NCI-H226 (cell line): ENCODE results near the gene LGR4.
A peak's percentile ranks its signal among the peaks of the same experiment; 100 is the strongest.

ENCODE experiments used
- DNase-seq: peaks from one replicate; pipeline ENCODE4 v3.0.0-alpha.2; 2015

LGR4 gene

DNA sequence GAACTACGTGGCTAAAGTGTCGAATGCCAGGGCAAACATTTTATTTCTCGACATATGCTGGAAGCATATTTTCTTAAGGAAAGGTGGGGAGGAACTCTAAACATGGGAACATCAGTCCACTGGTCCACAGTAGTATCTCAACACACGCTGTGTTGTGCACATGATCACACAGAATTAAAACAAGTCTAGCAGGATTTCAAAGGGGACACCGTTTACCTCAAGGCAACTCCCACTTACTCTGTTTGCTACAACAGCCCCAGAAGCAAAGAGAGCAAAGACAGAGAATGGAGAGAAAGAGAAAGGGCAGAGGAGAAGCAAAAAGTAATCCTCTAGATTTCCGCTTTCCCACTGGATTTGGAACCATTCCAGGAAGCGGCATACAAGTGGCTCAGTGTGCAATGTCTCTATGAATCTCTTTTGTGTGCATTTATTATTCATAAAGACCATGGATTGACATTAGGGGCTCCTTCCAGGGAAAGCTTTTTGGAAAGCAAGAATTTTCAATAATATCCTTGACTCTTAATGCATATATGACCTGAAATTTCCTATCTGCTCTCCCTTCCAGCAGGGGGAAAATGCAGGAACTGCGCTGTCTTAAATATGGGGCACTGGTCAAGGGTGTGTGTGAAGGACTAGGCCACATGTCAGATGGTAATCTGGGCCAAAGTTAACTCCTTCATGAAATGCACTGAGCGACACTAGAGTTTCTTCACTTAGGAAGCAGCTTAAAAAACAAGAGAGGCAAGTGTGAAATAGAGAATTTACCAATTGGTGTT lies 74.8 kb downstream of the LGR4 start:
- no peak for DNase-seq

DNA sequence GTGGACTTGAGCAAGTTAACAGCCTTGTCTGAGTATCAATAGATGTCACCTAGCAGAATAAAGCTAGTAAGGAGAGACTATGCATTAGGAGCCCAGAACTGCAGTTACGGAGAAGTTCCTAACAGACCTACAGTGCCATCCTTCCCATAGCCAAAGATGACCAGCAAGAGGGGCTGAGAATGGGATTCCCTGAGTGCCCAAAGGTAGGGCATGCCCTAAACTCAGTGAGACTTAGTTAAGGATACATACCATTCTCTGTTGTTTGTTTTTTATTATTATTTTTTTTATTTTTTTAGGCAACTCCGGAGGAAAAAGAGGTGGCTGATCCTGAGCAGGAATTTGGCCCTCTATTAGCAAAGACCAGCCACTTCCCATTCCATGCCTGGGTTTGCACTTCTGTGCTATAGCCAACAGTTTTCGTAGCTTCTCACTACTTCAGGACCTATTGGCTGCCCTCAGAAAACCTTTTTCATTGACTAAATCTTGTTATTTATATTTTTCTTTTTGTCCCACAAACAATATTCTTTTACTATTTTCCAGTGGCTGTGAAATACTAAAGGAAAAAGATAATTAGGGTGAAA lies 76.2 kb downstream of the LGR4 start:
- DNase-seq, result no peak

DNA sequence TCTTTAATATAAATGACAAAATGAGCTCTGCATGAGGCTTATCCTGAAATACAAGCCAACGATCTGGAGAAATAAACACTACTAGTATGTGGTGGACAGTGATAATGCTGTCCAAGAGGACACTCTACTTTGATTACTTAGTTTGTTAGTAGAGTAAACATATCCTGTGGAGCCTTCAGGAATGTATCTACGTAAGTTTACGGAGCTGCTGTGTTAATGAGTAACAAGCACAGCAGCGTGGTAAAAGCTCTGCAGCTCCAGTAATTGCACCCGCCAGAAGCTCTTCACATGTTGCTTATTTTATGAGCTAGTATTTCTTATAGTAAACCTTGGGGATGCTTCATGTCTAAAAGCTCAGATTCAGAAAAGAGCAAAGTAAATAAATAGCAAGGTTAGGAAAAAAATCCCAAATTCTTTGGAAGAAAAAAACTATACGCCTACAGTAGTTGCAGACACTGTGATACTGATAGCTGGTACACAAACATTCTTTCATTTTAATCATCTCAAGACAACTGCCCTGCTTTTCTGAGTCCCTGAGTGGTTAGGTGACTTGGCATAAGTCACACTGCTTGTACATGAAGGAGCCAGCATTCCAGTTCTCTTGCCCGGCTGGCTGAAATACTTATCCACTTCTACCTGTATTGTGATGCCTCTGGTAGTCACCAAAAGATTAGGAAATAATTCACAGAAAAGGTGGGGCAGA lies 76.9 kb downstream of the LGR4 start:
- DNase-seq, result no peak

DNA sequence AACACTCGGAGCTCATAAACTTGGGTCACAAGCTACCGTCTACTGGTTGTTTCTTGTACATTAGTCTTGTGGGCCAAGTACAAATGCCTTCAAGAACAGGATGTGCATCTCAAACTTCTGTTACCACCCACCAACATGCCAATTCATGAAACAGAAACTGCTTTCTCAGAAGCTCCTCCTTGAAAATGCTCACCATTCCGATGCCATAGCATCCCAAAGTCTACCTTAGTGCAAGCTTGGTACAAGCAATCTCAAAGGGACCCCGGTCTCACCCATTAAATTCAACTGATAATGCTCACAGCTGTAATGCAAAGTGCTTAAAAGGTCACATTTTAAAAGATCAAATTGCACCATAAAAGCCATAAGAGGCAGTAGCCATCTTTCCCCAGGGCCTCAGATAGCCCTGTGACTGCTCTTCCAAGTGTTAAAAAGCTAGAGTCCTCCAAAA lies 77.8 kb downstream of the LGR4 start:
- DNase-seq, result no peak

DNA sequence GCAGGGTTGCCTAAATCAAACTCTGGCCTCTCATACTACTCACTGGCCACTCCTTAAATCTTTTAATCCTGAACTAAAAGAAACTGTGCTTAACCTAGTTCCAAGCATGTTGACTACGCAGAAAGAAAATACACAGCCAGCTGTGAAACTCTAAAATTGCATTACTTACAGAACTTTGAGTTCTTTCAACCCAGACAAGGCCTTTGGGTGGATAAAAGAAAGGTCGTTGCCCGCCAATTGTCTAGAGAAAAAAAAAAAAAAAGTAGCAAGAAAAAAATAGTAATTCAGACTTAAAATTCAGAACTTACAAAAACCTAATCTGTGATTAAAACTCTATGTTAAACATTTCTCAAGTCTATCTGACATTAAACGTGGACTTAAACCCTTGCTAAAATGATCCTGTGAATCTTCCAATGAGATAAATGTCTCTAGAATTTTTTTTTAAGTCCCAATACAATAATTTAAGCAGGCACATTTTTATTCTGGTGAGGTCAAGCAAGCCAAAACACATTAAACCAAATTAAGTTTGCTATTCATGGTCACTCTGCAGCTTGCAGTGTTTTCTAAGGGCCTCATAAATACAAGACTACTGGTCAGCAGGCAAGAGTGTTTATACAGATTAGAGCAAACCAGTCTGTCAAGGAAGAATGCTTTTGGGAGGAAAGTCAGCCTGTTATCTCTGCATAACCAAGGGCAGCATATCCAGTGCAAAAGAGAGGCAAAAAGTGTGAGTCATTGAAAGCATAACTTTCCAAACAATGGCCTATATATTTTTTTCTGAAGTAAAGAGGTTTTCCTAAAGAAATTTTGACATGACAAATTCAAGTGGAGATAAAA lies 80.1 kb downstream of the LGR4 start:
- peak; percentile 90 for DNase-seq

DNA sequence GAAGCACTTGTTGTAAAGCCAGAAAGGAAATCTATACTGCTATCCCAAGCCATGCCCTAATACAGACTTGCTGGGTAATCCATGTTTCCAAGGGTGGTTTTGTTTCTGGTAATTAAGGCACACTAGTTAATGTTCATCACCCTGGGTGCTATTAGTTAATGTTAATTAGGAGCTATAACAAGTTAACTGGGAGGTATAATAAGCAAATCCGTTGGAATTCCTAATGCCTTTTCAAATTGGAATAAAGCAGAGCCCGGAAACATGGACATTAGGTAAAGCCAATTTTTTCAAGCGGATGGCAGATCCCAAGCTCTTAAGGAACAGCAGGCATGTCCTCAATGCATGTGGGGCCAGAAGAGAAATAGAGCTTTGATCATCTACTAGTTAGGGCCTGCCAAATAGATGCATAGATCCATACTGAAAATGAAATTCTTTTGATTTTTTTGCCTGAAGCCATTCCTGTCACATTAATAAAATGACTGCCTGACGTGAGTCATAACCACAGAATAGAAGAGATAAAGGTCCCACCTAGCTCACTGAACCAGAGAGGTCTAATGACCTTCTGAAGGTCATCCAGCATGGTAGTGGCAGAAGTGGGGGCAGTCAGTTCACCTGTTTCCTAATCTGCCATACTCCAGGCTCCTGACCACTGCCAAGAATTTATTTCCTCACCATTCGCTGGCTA lies 81.1 kb downstream of the LGR4 start:
- DNase-seq, result peak; percentile 31

DNA sequence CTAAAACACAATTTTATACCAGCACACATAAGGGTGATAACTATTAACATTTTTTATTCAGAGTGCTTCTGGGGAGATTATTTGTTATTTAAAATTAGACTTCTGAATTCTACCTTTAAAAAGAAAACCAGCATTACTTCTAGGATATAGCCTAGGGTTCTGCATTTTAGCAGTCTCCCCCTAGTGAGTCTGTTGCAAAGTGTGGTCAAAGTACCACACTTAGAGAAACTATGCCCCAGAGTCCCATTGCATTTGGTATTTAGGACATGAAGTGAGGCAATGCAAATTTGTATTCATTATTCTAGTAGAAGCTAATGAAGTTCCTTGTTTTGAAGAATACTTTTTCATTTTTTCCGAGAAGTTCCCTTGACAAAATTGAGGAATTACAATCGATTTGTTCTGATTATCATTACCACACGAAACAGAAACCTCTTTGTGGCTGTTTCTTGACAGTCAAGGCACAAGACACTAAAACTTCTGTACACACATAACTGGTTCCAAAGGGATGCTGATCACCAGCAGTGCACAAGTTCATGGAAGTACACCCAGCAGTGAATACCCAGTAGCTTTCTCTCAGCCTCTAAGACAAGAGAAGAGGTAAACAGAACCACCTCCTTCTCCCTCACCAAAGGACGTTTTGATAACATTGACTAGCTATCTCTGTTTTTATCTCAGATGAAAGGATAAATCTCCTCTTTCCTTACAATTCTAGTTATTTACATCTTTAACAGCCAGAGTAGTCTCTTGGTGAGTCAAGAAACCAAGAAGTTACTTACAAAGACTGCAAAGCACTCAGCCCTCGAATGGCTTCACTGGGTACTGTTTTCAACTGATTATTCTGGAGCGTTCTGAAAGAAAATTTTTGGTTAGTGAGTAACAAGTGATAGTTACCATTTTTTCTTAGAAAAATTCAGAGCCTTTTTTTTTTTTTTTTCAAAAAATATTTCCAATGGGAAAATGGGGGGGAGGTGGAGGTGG lies 82.0 kb downstream of the LGR4 start:
- peak; percentile 46 for DNase-seq

DNA sequence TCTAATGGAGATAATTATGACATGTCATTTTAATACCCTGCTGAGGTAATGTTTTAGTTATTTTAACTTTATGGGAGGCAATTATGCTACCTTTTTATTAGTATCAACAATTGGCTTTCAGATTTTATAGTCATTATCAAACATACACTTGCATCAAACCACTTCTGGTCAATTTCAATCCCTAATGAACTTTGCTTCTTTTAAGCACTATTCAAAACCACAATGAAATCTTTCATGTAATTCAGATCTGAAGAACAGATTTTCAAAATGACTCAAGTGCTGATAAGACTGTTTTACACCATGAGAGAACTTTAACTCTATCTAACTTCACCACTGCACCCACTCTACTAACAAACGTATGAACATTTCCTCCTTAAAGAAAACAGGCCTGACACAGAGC lies 83.7 kb downstream of the LGR4 start:
- peak; percentile 43 for DNase-seq

DNA sequence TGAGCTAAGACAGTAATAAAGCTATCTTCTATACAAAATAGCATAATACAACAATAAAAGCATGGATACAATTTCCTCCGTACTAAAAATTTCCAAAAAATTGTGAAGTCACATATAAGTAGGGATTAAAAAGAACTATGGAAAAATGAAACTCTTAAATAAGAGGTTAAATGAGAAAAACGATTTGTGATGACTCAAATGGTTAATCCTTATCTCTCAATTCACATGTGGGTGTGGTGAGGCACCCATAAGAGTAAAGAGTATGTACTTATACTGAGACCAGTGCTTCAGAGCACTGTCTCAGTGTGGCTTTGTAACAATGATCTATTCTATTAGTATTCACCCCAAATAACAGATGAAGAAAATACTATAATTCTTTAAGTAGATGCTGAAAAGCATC lies 84.6 kb downstream of the LGR4 start:
- DNase-seq, result no peak

DNA sequence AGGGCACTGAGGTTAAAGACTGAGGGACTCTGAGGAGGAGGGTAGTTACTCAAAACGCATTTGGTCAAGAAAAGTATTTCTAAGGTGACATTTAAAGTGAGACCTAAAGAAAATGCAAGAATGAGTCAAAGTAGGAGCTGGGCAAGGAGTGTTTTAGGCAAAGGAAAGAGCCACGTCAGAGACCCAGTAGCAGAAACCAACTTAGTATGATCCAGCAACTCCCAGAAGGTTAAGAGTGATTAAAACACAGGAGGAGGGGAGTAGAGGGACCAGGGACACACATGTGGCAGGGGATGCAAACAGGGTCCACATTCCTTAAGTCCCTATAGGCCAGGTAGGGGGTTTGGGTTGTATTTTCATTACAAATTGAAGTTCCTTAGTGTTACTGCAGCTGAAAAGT lies 85.2 kb downstream of the LGR4 start:
- no peak for DNase-seq

DNA sequence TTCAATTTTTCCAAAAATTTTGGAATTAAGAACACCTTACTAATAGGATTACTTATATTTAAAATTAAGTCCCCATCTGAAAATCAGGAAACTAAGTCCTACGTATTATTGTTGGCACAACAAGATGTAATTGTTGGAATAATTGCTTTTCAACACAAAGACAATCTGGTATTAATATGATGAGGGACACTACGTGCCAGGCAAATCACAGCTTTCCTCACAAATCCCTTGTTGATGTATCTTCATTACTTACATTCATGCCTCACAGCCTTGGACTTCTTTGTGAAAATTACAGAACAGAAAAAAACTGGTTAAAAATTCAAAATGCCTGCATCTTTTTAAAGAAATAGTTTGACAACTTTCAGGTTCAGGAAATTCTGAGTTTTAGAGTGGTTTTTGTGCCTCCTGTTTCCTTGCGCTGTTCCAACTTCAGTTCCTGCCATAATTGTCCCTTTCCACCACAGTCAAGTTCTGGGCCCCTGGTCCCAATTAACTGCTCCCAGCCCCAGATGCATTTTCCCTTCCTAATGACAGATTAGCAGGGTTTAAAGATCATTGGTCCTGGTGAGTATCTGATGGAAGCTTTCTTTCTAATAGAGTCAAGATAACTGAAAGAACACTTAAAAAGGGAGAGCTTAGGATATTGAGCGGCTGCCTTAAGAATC lies 86.3 kb downstream of the LGR4 start:
- DNase-seq, result no peak

DNA sequence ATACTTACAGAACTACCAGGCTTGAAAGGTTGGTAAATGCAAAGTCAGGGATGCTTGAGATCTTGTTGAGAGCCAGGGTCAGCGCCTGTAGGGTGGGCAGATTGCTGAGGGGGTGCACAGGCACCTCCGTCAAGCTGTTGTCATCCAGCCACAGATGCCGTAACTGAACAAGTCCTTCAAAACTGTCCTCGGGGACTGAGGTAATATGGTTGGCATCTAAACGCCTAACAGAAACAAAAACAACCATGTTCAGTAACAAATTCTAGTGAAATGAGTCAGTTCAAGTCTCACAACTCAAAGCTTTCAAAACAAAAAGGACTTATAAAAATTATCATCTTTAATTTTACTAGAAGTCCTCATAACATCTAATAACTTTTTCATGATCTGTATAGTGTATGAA lies 87.3 kb downstream of the LGR4 start:
- DNase-seq, result no peak

DNA sequence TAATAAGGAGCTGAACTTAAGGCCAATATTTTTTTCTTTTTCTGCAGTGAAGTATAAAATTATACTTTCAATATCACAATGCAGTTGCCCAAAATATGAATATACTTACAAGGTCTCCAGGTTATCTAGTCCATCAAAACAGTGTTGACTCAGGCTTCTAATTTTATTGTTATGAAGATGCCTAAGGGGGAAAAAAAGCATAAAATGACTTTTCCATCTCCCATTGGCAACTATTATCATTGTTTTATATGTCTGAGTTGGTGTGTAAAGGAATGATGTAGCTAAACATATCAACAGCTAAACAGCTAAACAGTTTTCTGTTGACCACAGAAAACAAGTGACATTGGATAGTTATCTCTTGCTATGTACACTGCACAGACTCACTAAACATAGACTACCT lies 88.4 kb downstream of the LGR4 start:
- no peak for DNase-seq

DNA sequence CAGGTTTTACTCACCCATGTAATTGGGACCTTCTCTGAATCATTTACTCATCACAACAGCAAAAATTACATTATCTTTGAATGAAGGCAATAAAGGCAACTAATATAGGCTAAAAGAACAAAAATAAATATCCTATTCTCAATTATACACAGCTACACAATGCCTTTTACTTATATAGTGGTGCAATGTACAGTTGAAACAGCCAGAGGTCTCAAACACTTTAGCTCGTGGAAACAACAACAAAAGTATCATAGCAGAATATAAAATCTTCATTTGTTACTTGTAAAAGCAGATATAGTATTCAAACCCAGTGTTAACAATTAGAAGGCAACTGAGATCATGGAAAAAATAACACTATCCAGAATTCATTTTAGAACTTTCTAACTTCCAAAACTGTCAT lies 88.9 kb downstream of the LGR4 start:
- no peak for DNase-seq

DNA sequence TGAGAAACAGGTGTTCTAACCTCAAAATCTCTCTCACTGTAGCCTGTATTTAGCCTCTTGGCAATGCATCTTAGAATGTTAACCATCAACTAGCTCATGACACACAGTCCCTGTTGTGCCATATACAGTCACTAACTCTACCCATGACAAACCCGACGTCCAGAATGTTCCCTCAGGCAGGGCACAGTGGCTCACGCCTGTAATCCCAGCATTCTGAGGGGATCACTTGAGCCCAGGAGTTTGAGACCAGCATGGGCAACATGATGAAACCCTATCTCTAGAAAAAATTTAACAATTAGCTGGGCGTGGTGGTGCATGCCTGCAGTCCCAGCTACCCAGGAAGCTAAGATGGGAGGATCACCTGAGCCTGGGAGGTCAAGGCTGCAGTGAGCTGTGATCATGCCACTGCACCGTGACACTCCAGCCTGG lies 91.3 kb downstream of the LGR4 start:
- DNase-seq, result no peak

DNA sequence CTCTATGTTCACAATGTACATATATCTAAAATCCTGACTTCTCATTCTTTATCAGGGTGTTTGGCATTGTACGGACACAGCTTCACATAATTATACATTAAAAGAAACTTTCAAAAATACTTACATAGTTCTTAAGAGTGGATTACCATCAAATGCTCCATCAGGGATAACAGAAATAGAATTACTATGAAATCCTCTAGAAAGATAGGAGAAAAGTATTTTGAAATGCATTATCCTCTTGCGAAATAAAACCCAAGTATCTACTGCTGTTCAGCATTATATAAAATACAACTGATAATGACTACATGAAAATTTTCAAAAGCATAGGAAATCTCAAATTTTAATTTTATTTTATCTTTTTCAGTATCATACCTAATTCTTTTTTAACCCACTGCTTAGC lies 91.8 kb downstream of the LGR4 start:
- DNase-seq, result no peak

DNA sequence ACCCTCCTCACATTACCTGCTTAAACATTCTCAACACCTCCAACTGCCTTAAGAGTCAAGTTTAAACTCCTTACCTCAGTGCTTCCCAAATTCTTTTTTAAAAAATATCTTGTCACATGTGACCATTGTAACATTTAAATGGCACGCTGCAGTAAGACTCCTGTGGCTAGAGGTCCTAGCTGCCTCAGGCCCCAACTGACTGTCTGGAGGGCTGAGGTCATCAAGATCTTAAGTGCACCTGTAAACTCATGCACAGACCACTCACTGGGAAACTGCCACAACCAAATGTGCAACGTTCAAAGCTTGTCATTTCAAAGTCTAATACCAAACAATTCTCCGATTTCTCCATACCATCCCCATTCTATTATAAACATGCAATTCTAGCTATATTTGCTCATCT lies 93.1 kb downstream of the LGR4 start:
- DNase-seq, result no peak

DNA sequence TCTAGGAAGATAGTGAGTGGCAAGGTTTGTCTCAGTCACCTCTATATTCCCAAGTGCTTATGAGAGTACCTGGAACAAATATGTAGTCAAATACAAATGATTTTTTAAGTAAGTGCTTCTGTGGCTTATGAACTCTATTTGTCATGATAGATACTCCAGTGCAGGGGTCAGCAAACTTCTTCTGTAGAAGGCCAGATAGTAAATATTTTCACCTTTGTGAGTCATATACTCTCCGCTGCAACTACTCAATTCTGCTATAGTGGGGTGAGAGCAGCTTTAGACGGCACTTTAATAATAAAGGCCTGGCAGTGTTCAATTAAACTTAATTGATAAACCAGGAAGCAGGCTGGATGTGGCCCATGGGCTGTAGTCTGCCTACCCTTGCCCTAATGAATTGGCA lies 97.2 kb downstream of the LGR4 start:
- no peak for DNase-seq

DNA sequence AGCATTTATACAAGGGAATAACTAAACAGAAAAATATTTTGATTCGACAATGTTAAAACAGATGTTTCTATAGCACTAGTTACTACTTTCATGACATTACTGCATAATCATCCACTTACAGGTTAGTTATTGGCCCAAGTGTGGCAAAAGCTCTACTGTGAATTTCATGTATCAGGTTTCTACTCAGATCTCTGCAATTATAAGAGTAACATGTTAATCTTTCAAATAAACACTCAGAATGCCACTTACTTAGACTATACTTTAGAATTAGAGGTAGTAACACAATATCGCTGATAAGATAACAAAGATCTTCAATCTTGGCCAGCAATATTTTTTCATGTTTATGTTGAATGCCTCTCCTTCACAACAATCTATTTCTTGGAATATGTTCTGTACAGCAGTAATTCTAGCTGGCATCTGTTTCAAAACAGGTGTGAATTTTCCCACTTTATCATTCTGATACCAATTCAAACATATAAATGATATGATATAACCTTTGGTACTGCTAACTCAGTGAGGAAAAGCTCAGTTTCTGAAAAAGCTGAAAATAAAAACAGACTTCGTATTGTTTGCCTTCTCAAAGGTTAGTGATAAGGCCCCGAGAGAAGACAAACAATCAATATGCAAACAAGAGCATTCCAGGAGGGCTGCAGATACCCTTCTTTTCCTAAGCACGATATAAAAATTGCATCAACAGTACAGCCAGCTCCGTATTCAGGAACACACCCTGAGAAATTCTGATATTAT lies 98.6 kb downstream of the LGR4 start:
- DNase-seq, result no peak

DNA sequence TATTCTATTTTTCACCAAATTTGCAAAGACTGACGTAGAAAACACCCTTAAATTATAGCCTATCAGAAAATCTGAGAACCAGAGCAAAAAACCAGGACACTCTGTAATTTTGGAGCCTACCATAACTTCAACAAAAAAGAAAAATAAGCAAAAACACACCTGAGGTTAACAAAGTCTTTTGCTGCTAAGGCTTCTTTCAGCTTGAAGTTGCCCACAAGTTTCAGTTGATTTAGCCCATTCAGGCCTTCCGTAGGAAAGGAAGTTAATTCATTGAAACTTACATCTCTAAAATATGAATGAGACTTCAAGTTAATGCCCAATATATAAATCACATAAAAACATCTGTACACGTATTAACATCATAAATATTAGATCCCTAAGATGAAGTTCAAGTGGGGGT lies 99.2 kb downstream of the LGR4 start:
- DNase-seq, result no peak
